Myocyte (in vitro differentiated cells): ENCODE measurements around the gene PIKFYVE. TPM values are rescaled to one million over a fixed set of nuclear protein-coding genes. Genes with fewer than 3 reads are reported as not detected.

Source experiments
- DNase-seq: peaks from one replicate; pipeline ENCODE4 v3.0.0-alpha.2; 2012; ENCODE audit warnings: low read depth
- total RNA-seq: library from RNA; depleted of rRNA; stranded (reverse); fragments of >200 nt; gene quantifications from 2 replicates; pipeline ENCODE4 v1.2.3, GENCODE V29; 2014

PIKFYVE gene
- total RNA-seq, 1 donor from 2014 or later: 24.2 TPM

DNA sequence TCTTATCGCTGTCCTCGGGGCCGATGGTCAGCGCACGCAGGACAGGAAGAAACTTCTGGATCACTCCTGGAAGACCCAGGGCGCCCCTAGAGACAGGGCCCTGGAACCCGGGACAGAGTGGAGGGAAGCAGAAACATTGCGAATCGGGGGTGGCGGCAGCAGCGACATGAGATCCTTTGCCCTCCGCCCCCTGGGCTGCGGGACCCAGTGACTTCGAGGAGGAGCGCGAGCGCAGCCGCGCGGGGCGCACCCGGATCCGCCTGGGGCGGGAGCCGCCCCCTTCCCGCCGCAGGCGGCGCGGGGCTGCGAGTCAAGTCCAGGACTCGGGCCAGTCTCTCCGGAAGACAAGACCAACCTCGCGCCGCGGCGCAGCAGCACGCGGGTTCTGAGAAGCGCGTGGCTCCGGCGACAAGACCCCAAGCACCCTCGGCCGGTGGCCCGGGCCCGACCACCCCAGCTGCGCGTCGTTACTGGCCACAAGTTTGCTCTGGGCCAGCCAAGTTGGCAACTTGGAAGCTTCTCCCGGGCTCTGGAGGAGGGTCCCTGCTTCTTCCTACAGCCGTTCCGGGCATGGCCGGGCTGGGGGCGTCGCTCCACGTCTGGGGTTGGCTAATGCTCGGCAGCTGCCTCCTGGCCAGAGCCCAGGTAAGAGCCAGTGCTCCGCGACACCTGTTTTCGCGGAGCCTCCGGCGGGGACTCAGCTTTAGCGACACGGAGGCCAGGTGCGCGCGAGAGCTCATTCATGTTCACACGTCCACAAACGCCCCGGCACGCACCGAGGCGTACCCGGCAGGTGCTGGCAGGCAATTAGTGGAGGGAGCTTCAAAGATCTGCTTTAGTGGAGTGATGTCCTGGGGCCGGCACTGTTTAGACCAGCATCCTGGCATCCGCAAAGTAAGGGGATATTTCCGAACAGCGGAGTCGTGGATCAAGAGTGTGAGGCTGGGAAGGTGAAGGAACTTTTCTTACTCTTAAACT is 140.7 kb downstream of the PIKFYVE start, which contains the start of gene PTH2R:
Gene PTH2R (plus strand): TSS at position 319 of the 978 bp plus-strand sequence. CDS start 252 bp downstream, at position 571.
- no peak for DNase-seq

DNA sequence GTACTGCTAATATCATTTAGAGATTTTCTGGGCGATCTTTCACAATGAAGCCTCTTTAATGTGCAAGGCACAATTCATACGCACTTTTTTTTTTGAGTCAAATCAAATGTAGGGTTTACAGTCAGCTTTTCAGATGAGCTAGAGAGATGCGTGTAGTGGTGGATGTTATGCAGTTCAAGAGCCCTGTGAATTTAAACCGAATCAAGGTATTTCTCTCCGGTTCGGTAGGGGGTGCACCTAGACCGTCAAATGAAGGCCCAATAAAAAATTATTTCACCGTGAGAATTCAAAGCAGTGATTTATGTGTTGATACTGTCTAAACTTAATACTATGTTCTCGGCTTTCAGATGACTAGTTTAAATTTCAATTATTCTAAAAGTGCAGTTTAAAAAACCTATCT is 141.6 kb downstream of the PIKFYVE start:
- DNase-seq: peak; percentile 10

Other genes with a start within 250 kb of the PIKFYVE start
- gene PLEKHM3, start 240.7 kb upstream of the PIKFYVE start, total RNA-seq: 6.7 and 8.5 TPM in 2 replicates
- gene CRYGD, start 141.7 kb upstream of the PIKFYVE start, total RNA-seq: not detected in 2 replicates
- not detected in 2 replicates for gene CRYGC, start 136.4 kb upstream of the PIKFYVE start, total RNA-seq
- not detected in 2 replicates for gene CRYGB, start 120.1 kb upstream of the PIKFYVE start, total RNA-seq
- gene CRYGA, start 102.7 kb upstream of the PIKFYVE start, total RNA-seq: not detected in 2 replicates
- not detected in 2 replicates for gene C2orf80, start 76.2 kb upstream of the PIKFYVE start, total RNA-seq
- 40.8 and 79.4 TPM in 2 replicates for gene IDH1, start 11.2 kb upstream of the PIKFYVE start, total RNA-seq
- gene PTH2R, start 140.5 kb downstream of the PIKFYVE start, total RNA-seq: not detected in 2 replicates